ENCODE results near the gene NWD2.
"Not testable (repeated sequence)": the region's sequence is repeated elsewhere in the genome, so short reads cannot be mapped to it uniquely, and the experiment has no call there.

The NWD2 gene

GRCh38 chr4:37244583-37245390 lies at the start of gene NWD2:
TSS of gene NWD2 (plus strand) at chr4:37244743. CDS start at chr4:37245068, 325 bp downstream.
- no peak for DNase-seq

- DNase-seq: no peak
These were observed 46.6 kb upstream of the NWD2 start for GRCh38 chr4:37197899-37198298.

GRCh38 chr4:37204740-37205139 lies 39.8 kb upstream of the NWD2 start:
- not testable (repeated sequence) for DNase-seq

- no peak for DNase-seq
These were observed 28.3 kb upstream of the NWD2 start for GRCh38 chr4:37216209-37216608.

- peak; percentile 50 for DNase-seq
These were observed 25.3 kb upstream of the NWD2 start for GRCh38 chr4:37219242-37219641.

- no peak for DNase-seq
These were observed 24.6 kb upstream of the NWD2 start for GRCh38 chr4:37219990-37220389.

GRCh38 chr4:37220685-37221084 lies 23.9 kb upstream of the NWD2 start:
- no peak for DNase-seq

GRCh38 chr4:37223732-37224131 lies 20.8 kb upstream of the NWD2 start:
- no peak for DNase-seq

- DNase-seq: no peak
These were observed 19.7 kb upstream of the NWD2 start for GRCh38 chr4:37224854-37225253.

- DNase-seq: no peak
These were observed 18.8 kb upstream of the NWD2 start for GRCh38 chr4:37225778-37226177.

GRCh38 chr4:37232315-37232714 lies 12.2 kb upstream of the NWD2 start:
- DNase-seq: no peak

- no peak for DNase-seq
These were observed 8.4 kb upstream of the NWD2 start for GRCh38 chr4:37236165-37236564.

GRCh38 chr4:37241647-37242046 lies 2.9 kb upstream of the NWD2 start:
- no peak for DNase-seq

GRCh38 chr4:37243051-37243450 lies 1.5 kb upstream of the NWD2 start:
- no peak for DNase-seq

- DNase-seq: no peak
These were observed 591 bp upstream of the NWD2 start for GRCh38 chr4:37243722-37244582.

GRCh38 chr4:37245391-37245954 lies 930 bp downstream of the NWD2 start:
- no peak for DNase-seq

GRCh38 chr4:37246891-37247290 lies 2.3 kb downstream of the NWD2 start:
- no peak for DNase-seq

GRCh38 chr4:37258221-37258620 lies 13.7 kb downstream of the NWD2 start:
- no peak for DNase-seq

- no peak for DNase-seq
These were observed 23.8 kb downstream of the NWD2 start for GRCh38 chr4:37268319-37268718.

GRCh38 chr4:37279121-37279520 lies 34.6 kb downstream of the NWD2 start:
- DNase-seq: no peak

- DNase-seq: no peak
These were observed 35.5 kb downstream of the NWD2 start for GRCh38 chr4:37279894-37280592.

- DNase-seq: no peak
These were observed 54.9 kb downstream of the NWD2 start for GRCh38 chr4:37299468-37299867.

GRCh38 chr4:37304612-37305011 lies 60.1 kb downstream of the NWD2 start:
- DNase-seq: no peak

Data from NCI-H1694 treated with DMSO at 0.1 percent for 48 hours (cell line).